Mucosa of gallbladder (tissue), 1 donor: Measurements from ENCODE around the gene TXLNG. TPM values are rescaled to one million over a fixed set of nuclear protein-coding genes. Genes with fewer than 3 reads are reported as not detected.
A peak's percentile ranks its signal among the peaks of the same experiment; 100 is the strongest.
"Not testable (repeated sequence)": the region's sequence is repeated elsewhere in the genome, so short reads cannot be mapped to it uniquely, and the experiment has no call there.

Source experiments
- DNase-seq: peaks from one replicate; pipeline ENCODE4 v3.0.0-alpha.2; 2020; ENCODE audit warnings: low spot score
- total RNA-seq: library from RNA; stranded (reverse); gene quantifications from one replicate; pipeline ENCODE4 v1.2.1, GENCODE V29; 2021
- donor health status: DM: no; HTN: no; CAD: no.

Gene TXLNG
- total RNA-seq, 1 donor from 2014 or later = 11.6 TPM

- no peak for DNase-seq
Observed at GRCh38 chrX:16839219-16839851, 53.1 kb downstream of the TXLNG start.

GRCh38 chrX:16839852-16840460 is 53.7 kb downstream of the TXLNG start:
- DNase-seq = no peak

GRCh38 chrX:16842684-16843083 is 56.4 kb downstream of the TXLNG start:
- DNase-seq = no peak

GRCh38 chrX:16843208-16843909 is 57.1 kb downstream of the TXLNG start:
- no peak for DNase-seq

GRCh38 chrX:16845686-16846085 is 59.4 kb downstream of the TXLNG start:
- no peak for DNase-seq

- no peak for DNase-seq
Observed at GRCh38 chrX:16848541-16848940, 62.3 kb downstream of the TXLNG start.

GRCh38 chrX:16851421-16851820 is 65.2 kb downstream of the TXLNG start:
- DNase-seq = no peak

GRCh38 chrX:16851827-16852226 is 65.6 kb downstream of the TXLNG start:
- no peak for DNase-seq

GRCh38 chrX:16852617-16853179 is 66.4 kb downstream of the TXLNG start:
- no peak for DNase-seq

GRCh38 chrX:16853537-16853936 is 67.3 kb downstream of the TXLNG start:
- no peak for DNase-seq

- no peak for DNase-seq
Observed at GRCh38 chrX:16855363-16856075, 69.3 kb downstream of the TXLNG start.

GRCh38 chrX:16856076-16856404 is 69.8 kb downstream of the TXLNG start:
- DNase-seq = not testable (repeated sequence)

- DNase-seq = no peak
Observed at GRCh38 chrX:16856744-16857143, 70.5 kb downstream of the TXLNG start.

- no peak for DNase-seq
Observed at GRCh38 chrX:16862829-16863228, 76.6 kb downstream of the TXLNG start.

GRCh38 chrX:16867947-16868346 is 81.7 kb downstream of the TXLNG start:
- no peak for DNase-seq

GRCh38 chrX:16868920-16869319 is 82.7 kb downstream of the TXLNG start:
- no peak for DNase-seq

- no peak for DNase-seq
Observed at GRCh38 chrX:16869393-16870094, 83.3 kb downstream of the TXLNG start.

GRCh38 chrX:16870095-16870861 is 84.0 kb downstream of the TXLNG start, which contains the start of gene RBBP7:
Gene RBBP7 (minus strand): TSS chrX:16870362. CDS start chrX:16870053, 309 bp downstream.
- peak; percentile 94 for DNase-seq

- DNase-seq = peak; percentile 24
Observed at GRCh38 chrX:16870862-16871815, 84.9 kb downstream of the TXLNG start.

- no peak for DNase-seq
Observed at GRCh38 chrX:16873106-16873505, 86.8 kb downstream of the TXLNG start.
